ENCODE data around the gene HSF4. TPM values are rescaled to one million over a fixed set of nuclear protein-coding genes. Genes with fewer than 3 reads are reported as not detected.

Gene HSF4
- total RNA-seq, 1 donor from 2014 or later, result 22.3 TPM

DNA sequence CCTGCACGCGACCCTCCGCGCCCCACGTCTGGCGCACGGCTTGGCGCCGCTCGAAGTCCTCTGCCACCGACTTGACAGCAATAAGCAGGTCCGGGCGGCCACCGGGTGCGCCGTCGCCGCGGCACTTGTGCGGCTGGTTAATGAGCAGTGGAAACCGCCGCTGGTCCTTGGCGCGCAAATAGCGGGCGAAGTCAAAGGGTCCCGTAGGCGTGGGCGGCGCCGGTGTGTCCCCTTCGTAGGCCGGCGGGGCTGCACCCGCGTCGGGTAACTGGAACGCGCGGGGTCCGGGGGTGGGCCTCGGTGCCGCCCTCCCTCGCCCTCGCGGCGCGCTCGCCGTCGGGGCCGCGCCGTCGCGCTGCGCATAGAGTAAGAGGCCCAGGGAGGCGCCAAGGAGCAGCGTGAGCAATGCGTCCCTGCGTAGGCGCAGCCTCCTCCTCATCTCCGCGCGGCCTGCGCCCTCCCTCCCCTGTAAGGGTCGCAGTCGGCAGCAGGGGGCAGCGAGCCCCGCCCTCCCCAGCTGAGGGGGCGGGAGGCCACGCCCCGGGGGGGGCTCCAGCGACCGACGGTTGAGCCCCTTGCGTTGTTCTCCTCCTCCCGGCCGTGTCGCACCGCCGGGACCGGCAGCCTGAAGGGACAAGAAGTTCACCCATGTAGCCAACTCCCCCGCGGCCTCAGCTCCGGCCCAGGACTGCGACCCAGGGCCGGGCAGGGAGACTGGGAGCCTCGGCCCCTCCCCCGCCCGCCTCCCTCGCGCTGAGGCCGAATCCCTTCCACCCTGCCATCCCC lies 14.3 kb upstream of the HSF4 start:
- Mint-ChIP-seq H3K4me3 (ENCODE audit: unreplicated experiment) (peak overlapping the region; percentile 80), H3K9me3 (ENCODE audit: unreplicated experiment) (no peaks in the 10 kb centered on the region), H3K27ac (ENCODE audit: unreplicated experiment) (peak overlapping the region; percentile 79), H3K36me3 (ENCODE audit: unreplicated experiment) (peaks cover 18% of the 10 kb centered on the region), H3K4me1 (ENCODE audit: unreplicated experiment) (peaks cover 13% of the 10 kb centered on the region), H3K27me3 (ENCODE audit: unreplicated experiment) (peaks cover 1% of the 10 kb centered on the region)
- TF ChIP-seq, protein P1, sequence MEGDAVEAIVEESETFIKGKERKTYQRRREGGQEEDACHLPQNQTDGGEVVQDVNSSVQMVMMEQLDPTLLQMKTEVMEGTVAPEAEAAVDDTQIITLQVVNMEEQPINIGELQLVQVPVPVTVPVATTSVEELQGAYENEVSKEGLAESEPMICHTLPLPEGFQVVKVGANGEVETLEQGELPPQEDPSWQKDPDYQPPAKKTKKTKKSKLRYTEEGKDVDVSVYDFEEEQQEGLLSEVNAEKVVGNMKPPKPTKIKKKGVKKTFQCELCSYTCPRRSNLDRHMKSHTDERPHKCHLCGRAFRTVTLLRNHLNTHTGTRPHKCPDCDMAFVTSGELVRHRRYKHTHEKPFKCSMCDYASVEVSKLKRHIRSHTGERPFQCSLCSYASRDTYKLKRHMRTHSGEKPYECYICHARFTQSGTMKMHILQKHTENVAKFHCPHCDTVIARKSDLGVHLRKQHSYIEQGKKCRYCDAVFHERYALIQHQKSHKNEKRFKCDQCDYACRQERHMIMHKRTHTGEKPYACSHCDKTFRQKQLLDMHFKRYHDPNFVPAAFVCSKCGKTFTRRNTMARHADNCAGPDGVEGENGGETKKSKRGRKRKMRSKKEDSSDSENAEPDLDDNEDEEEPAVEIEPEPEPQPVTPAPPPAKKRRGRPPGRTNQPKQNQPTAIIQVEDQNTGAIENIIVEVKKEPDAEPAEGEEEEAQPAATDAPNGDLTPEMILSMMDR (IDR thresholded peaks at IDR 0.05), result peak; percentile 31
- DNase-seq (ENCODE audit: extremely low spot score, unreplicated experiment), result no peak

DNA sequence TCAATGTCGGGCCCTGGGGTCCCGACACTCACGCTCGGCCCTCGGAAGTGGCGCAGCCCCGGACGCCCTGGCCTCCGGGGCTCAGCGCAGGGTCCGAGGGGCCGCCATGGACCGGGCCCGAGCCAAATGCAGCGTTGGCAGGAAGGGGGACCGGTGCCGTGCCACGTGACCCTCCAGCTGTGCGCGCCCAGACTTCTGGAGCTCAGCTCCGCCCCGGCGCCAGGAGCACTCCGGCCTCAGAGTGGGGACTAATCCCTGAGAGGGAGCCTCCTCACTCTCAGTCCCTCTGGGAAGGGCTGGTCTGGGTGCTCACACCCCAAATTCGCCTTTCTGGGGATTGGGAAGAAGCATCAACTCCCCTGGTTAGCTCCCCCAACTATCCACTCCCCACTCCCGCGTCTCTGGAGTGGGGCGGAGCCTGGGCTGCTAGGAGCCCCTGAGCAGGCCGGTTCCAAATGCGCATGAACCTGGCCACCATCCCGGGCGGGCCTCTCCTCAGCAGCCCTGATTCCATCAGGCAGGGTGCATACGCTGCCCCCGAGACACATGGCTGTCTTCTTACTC lies 13.6 kb upstream of the HSF4 start, which contains the start of gene B3GNT9:
B3GNT9 (minus strand) TSS at position 166 of the 564 bp plus-strand sequence. CDS start 513 bp downstream, outside the sequence.
- H3K4me1 Mint-ChIP-seq (ENCODE audit: unreplicated experiment), result peaks cover 13% of the 10 kb centered on the region
- H3K4me3 Mint-ChIP-seq (ENCODE audit: unreplicated experiment), result peak within 1 kb of the TSS; percentile 80
- TF ChIP-seq, protein P1 (IDR thresholded peaks at IDR 0.05), result no peak
- peaks cover 18% of the 10 kb centered on the region for H3K36me3 Mint-ChIP-seq (ENCODE audit: unreplicated experiment)
- H3K27me3 Mint-ChIP-seq (ENCODE audit: unreplicated experiment), result peaks cover 4% of the 10 kb centered on the region
- no peak for DNase-seq (ENCODE audit: extremely low spot score, unreplicated experiment)
- no peaks in the 10 kb centered on the region for H3K9me3 Mint-ChIP-seq (ENCODE audit: unreplicated experiment)
- H3K27ac Mint-ChIP-seq (ENCODE audit: unreplicated experiment), result peak within 1 kb of the TSS; percentile 79

DNA sequence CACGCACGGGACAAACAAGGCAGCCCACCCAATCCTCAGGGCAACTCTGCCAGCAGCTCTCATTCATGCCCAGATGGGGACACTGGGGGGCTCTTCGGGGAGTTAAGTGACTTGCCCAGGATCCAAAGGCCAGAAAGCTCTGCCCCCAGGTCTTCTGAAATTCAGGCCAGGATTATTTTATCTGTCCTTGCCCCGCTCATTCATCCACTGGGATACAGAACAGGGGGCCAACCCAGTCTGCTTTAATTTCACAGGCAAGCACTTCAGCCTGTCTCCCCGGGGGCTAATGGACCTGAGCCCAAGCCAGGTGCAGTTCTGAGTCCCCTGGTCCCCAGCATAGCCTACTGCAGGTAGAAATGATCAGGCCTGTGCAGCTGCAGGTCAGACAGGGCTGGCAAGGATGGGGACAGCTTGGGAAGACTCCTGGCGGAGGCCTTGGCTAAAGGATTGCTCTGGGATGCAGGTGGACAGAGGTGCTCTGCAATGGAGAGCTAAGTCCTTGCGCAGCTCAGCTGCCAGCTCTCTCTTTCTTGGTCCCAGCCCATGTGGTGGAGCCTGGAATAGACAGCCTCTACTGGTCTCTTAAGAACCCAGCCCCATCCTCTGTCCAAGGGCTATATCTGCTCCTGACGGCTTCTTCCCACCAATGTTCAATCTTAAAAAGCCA lies 13.0 kb upstream of the HSF4 start:
- TF ChIP-seq, protein P1 (IDR thresholded peaks at IDR 0.05), result no peak
- peaks cover 18% of the 10 kb centered on the region for H3K36me3 Mint-ChIP-seq (ENCODE audit: unreplicated experiment)
- no peaks in the 10 kb centered on the region for H3K9me3 Mint-ChIP-seq (ENCODE audit: unreplicated experiment)

DNA sequence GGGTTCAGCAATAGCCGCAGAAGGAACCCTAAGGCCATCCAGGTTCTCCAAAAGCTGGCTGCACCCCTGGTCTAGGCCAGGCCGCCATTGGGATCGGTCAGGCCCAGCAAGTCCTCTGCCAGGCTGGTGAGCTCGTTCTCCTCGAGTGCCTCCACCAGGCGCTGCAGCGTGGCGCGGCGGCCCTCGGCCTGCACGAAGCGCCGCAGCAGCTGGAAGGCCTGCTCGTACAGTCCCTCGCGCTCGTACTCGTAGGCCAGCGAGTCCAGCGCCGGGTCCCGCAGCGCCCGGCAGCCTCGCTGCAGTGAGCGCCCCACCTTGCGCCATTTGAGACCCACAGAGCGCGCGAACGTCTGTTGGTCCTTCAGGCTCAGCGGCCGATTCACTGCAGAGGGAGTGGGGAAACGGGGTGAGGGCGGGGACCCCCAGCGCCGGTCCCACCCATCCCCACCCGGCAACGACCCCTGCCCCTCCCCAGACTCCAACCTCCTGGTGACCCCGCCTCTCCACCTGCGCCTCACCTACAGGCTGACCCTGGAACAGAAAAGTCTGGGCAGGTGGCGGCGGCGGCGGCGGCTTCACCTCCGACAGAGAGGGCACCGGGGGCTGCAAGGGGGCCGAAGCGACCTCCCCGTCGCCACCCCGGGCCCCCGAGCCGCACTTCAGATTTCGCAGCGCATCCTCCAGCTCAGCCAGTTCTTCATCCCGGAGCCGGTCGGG lies 9.8 kb upstream of the HSF4 start:
- peak overlapping the region; percentile 63 for H3K4me3 Mint-ChIP-seq (ENCODE audit: unreplicated experiment)
- DNase-seq (ENCODE audit: extremely low spot score, unreplicated experiment), result no peak
- TF ChIP-seq, protein P1 (IDR thresholded peaks at IDR 0.05), result no peak
- peaks cover 19% of the 10 kb centered on the region for H3K4me1 Mint-ChIP-seq (ENCODE audit: unreplicated experiment)
- H3K27me3 Mint-ChIP-seq (ENCODE audit: unreplicated experiment), result peaks cover 19% of the 10 kb centered on the region
- no peak overlapping the region for H3K27ac Mint-ChIP-seq (ENCODE audit: unreplicated experiment)
- no peaks in the 10 kb centered on the region for H3K9me3 Mint-ChIP-seq (ENCODE audit: unreplicated experiment)
- peaks cover 2% of the 10 kb centered on the region for H3K36me3 Mint-ChIP-seq (ENCODE audit: unreplicated experiment)

More for the DNA sequence above, 13.0 kb upstream of the HSF4 start:
- Mint-ChIP-seq H3K4me3 (ENCODE audit: unreplicated experiment) (peak overlapping the region; percentile 80), H3K27me3 (ENCODE audit: unreplicated experiment) (peaks cover 11% of the 10 kb centered on the region), H3K27ac (ENCODE audit: unreplicated experiment) (peak overlapping the region; percentile 79), H3K4me1 (ENCODE audit: unreplicated experiment) (peaks cover 13% of the 10 kb centered on the region)
- no peak for DNase-seq (ENCODE audit: extremely low spot score, unreplicated experiment)

All from osteocyte (in vitro differentiated cells).